H1 (cell line): ENCODE measurements around the gene PAQR7. TPM values are rescaled to one million over a fixed set of nuclear protein-coding genes. Genes with fewer than 3 reads are reported as not detected.

ENCODE experiments used
- CTCF ChIA-PET: fragments of 300-600 bp; sonication (Branson Sonifier 250); formaldehyde crosslinking; loops from one replicate; lab custom pipeline; 2021; ENCODE audit not compliant: partially characterized antibody; lab: Charles Lee
- POLR2A ChIA-PET: fragments of 300-600 bp; sonication (Branson Sonifier 250); formaldehyde crosslinking; loops from one replicate; lab custom pipeline; 2021; ENCODE audit warnings: inconsistent platforms; ENCODE audit not compliant: partially characterized antibody; lab: Charles Lee
- DNase-seq, 2 experiments: peaks; one replicate each; pipeline versions ENCODE4 v3.0.0 to v3.0.0-alpha.2; 2010 to 2022; ENCODE audit warnings: low spot score in 2 of 2, low read depth in 1 of 2, mixed read lengths in 1 of 2
- FAIRE-seq: peaks from 2 replicates; lab custom pipeline; 2011; peaks lifted over from hg19 to GRCh38; lab: Jason Lieb, UNC
- H2AFZ ChIP-seq: 2 replicates; pipeline ENCODE4 v1.8.1; 2012; ENCODE audit warnings: low read length, inconsistent platforms
- H2AK5ac ChIP-seq: 2 replicates; pipeline ENCODE4 v1.6.1; 2013; ENCODE audit warnings: low read depth, low read length
- H2BK120ac ChIP-seq: replicated peaks from 2 replicates; pipeline ENCODE3; 2013; ENCODE audit warnings: low read depth, low read length, inconsistent platforms
- H2BK12ac ChIP-seq: 2 replicates; pipeline ENCODE4 v1.6.1; 2013; ENCODE audit warnings: low read depth, low read length
- H2BK15ac ChIP-seq: 2 replicates; pipeline ENCODE4 v1.6.1; 2013; ENCODE audit warnings: low read length
- H2BK20ac ChIP-seq: 2 replicates; pipeline ENCODE4 v1.6.1; 2013; ENCODE audit warnings: low read length
- H2BK5ac ChIP-seq: 2 replicates; pipeline ENCODE4 v1.6.1; 2013; ENCODE audit warnings: low read depth, low read length
- H3K14ac ChIP-seq: 2 replicates; pipeline ENCODE4 v1.6.1; 2013; ENCODE audit warnings: inconsistent platforms; ENCODE audit not compliant: insufficient read length
- H3K18ac ChIP-seq: 2 replicates; pipeline ENCODE4 v1.6.1; 2013; ENCODE audit warnings: low read length; ENCODE audit errors: extremely low read depth
- H3K23ac ChIP-seq: 2 replicates; pipeline ENCODE4 v1.6.1; 2013; ENCODE audit warnings: inconsistent platforms; ENCODE audit not compliant: insufficient read length
- H3K23me2 ChIP-seq: 2 replicates; pipeline ENCODE4 v1.6.1; 2013; ENCODE audit warnings: low read depth, low read length
- H3K27ac ChIP-seq: 2 replicates; pipeline ENCODE4 v1.6.1; 2011; ENCODE audit warnings: low read depth, low read length, inconsistent platforms
- H3K27me3 ChIP-seq, 4 experiments: replicated peaks in 1 of 4; 1 replicate in 1 of 4; 2 replicates in 3 of 4; pipeline versions ENCODE4 v1.6.1 to v1.8.1; 2011 to 2013; ENCODE audit warnings: low read length in 3 of 4, mild to moderate bottlenecking in 3 of 4, inconsistent platforms in 2 of 4, mixed read lengths in 2 of 4, moderate library complexity in 1 of 4; ENCODE audit not compliant: control insufficient read depth in 3 of 4, insufficient read depth in 3 of 4; ENCODE audit errors: extremely low read depth in 1 of 4
- H3K36me3 ChIP-seq, 4 experiments: 2 replicates each; pipeline versions ENCODE4 v1.6.1 to v1.8.1; 2011 to 2013; ENCODE audit warnings: mild to moderate bottlenecking in 4 of 4, low read length in 3 of 4, moderate library complexity in 2 of 4, control low read depth in 1 of 4, inconsistent platforms in 1 of 4; ENCODE audit not compliant: insufficient read depth in 4 of 4, control insufficient read depth in 2 of 4
- H3K4ac ChIP-seq: replicated peaks from 2 replicates; pipeline ENCODE3; 2013; ENCODE audit warnings: low read length, low read depth, mixed read lengths, inconsistent platforms; ENCODE audit not compliant: insufficient read length
- H3K4me1 ChIP-seq, 4 experiments: replicated peaks in 1 of 4; 1 replicate in 1 of 4; 2 replicates in 3 of 4; pipeline versions ENCODE4 v1.6.1 to v1.8.1; 2011 to 2013; ENCODE audit warnings: low read length in 3 of 4, inconsistent platforms in 2 of 4, mixed read lengths in 1 of 4; ENCODE audit not compliant: insufficient read depth in 4 of 4, control insufficient read depth in 3 of 4
- H3K4me2 ChIP-seq, 2 experiments: 2 replicates each; pipeline versions ENCODE4 v1.6.1 to v1.8.1; 2011 to 2013; ENCODE audit warnings: low read depth in 2 of 2, low read length in 2 of 2, control low read depth in 1 of 2, inconsistent platforms in 1 of 2, mild to moderate bottlenecking in 1 of 2; ENCODE audit not compliant: insufficient read depth in 1 of 2
- H3K4me3 ChIP-seq, 4 experiments: fragments of 200-600, 300-600 bp in 1 of 4; sonication (generic), shearing (Covaris generic), sonication (Bioruptor Twin) in 1 of 4; 2 replicates each; pipeline versions ENCODE4 v1.5.1 to v1.8.1; 2011 to 2016; ENCODE audit warnings: low read length in 4 of 4, low read depth in 3 of 4, control low read depth in 2 of 4, inconsistent platforms in 2 of 4, mild to moderate bottlenecking in 2 of 4, mixed read lengths in 1 of 4, moderate library complexity in 1 of 4; ENCODE audit not compliant: insufficient read depth in 2 of 4; ENCODE audit errors: extremely low read depth in 1 of 4
- H3K56ac ChIP-seq: replicated peaks from 2 replicates; pipeline ENCODE3; 2013; ENCODE audit warnings: low read depth, mild to moderate bottlenecking, mixed read lengths, low read length, inconsistent platforms; ENCODE audit not compliant: insufficient read length
- H3K79me1 ChIP-seq: 2 replicates; pipeline ENCODE4 v1.6.1; 2013; ENCODE audit warnings: low read depth, low read length, control low read depth
- H3K79me2 ChIP-seq, 2 experiments: 2 replicates each; pipeline versions ENCODE4 v1.6.1 to v1.8.1; 2012 to 2013; ENCODE audit warnings: low read length in 2 of 2, mild to moderate bottlenecking in 2 of 2, inconsistent platforms in 1 of 2; ENCODE audit not compliant: insufficient read depth in 2 of 2, control insufficient read depth in 1 of 2
- H3K9ac ChIP-seq, 4 experiments: replicated peaks in 1 of 4; 1 replicate in 1 of 4; 2 replicates in 3 of 4; pipeline versions ENCODE4 v1.6.1 to v1.8.1; 2011 to 2013; ENCODE audit warnings: low read depth in 3 of 4, low read length in 3 of 4, control low read depth in 2 of 4, mild to moderate bottlenecking in 2 of 4, moderate library complexity in 2 of 4, inconsistent platforms in 1 of 4; ENCODE audit errors: extremely low read depth in 1 of 4
- H3K9me3 ChIP-seq, 2 experiments: 2 replicates each; pipeline versions ENCODE4 v1.6.1 to v1.8.1; 2012 to 2013; ENCODE audit warnings: mild to moderate bottlenecking in 2 of 2, moderate library complexity in 2 of 2, control low read depth in 1 of 2, inconsistent platforms in 1 of 2, low read depth in 1 of 2, low read length in 1 of 2, mixed read lengths in 1 of 2; ENCODE audit not compliant: insufficient read depth in 2 of 2
- H4K20me1 ChIP-seq, 2 experiments: replicated peaks in 1 of 2; 2 replicates each; pipeline versions ENCODE3 to v1.8.1; 2011 to 2013; ENCODE audit warnings: inconsistent platforms in 2 of 2, low read length in 2 of 2, mild to moderate bottlenecking in 1 of 2; ENCODE audit not compliant: insufficient read depth in 2 of 2, control insufficient read depth in 1 of 2
- H4K5ac ChIP-seq: 2 replicates; pipeline ENCODE4 v1.6.1; 2013; ENCODE audit warnings: low read length, low read depth, mixed read lengths, inconsistent platforms; ENCODE audit not compliant: insufficient read length
- H4K8ac ChIP-seq: 2 replicates; pipeline ENCODE4 v1.8.0; 2013; ENCODE audit warnings: mild to moderate bottlenecking, moderate library complexity, low read length, inconsistent platforms; ENCODE audit not compliant: insufficient read depth; ENCODE audit errors: extremely low read depth
- H4K91ac ChIP-seq: replicated peaks from 2 replicates; pipeline ENCODE3; 2013; ENCODE audit warnings: low read length, mixed read lengths, inconsistent platforms; ENCODE audit not compliant: insufficient read length
- BCL11A ChIP-seq, 2 experiments: IDR thresholded peaks; one replicate each; pipeline ENCODE4 v1.6.1; 2011; ENCODE audit warnings: low read depth in 2 of 2, low read length in 2 of 2, mild to moderate bottlenecking in 2 of 2
- CHD1 ChIP-seq: IDR thresholded peaks from 2 replicates; pipeline ENCODE4 v1.6.1; 2012; ENCODE audit warnings: low read depth, low read length, improper control_type of control experiment
- EGR1 ChIP-seq: IDR thresholded peaks from 2 replicates; pipeline ENCODE4 v1.6.1; 2011; ENCODE audit warnings: low read depth, low read length, borderline replicate concordance
- EP300 ChIP-seq, 2 experiments: IDR thresholded peaks; 1 replicate in 1 of 2; 2 replicates in 1 of 2; pipeline ENCODE4 v1.6.1; 2011 to 2012; ENCODE audit warnings: low read depth in 2 of 2, low read length in 2 of 2, mild to moderate bottlenecking in 2 of 2, borderline replicate concordance in 1 of 2, inconsistent platforms in 1 of 2, moderate library complexity in 1 of 2
- POU5F1 ChIP-seq: IDR thresholded peaks from 2 replicates; pipeline ENCODE4 v1.6.1; 2011; ENCODE audit warnings: low read depth, mild to moderate bottlenecking, low read length, moderate library complexity
- SAP30 ChIP-seq: fragments of 300-600 bp; sonication (generic); IDR thresholded peaks from 2 replicates; pipeline ENCODE4 v1.7.1; 2012; ENCODE audit warnings: low read length, moderate library complexity, mild to moderate bottlenecking, inconsistent platforms; ENCODE audit not compliant: insufficient read depth, insufficient replicate concordance
- SIN3A ChIP-seq, 2 experiments: IDR thresholded peaks in 1 of 2; conservative IDR thresholded peaks in 1 of 2; 2 replicates each; pipeline ENCODE4 v1.6.1; 2011 to 2012; ENCODE audit warnings: low read length in 2 of 2, improper control_type of control experiment in 1 of 2, low read depth in 1 of 2, mild to moderate bottlenecking in 1 of 2
- SRF ChIP-seq: IDR thresholded peaks from 2 replicates; pipeline ENCODE4 v1.6.1; 2011; ENCODE audit warnings: mild to moderate bottlenecking, low read depth, low read length, moderate library complexity
- TBP ChIP-seq: IDR thresholded peaks from 2 replicates; pipeline ENCODE4 v1.6.1; 2011; ENCODE audit warnings: low read depth, low read length, improper control_type of control experiment
- TCF12 ChIP-seq: IDR thresholded peaks from 2 replicates; pipeline ENCODE4 v1.6.1; 2011; ENCODE audit warnings: low read depth, mild to moderate bottlenecking, low read length
- TEAD4 ChIP-seq: IDR thresholded peaks from 2 replicates; pipeline ENCODE4 v1.6.1; 2012; ENCODE audit warnings: low read depth, low read length, inconsistent platforms, mixed read lengths
- WGBS, 2 experiments: shearing (Covaris generic) in 1 of 2; methylation state at CpG; one replicate each; pipeline versions ENCODE4 v1.1.6 to v1.1.7; 2013 to 2015; ENCODE audit warnings: low lambda C conversion rate in 2 of 2, mixed read lengths in 2 of 2, inconsistent platforms in 1 of 2, low coverage in 1 of 2, missing lambda C conversion rate in 1 of 2; ENCODE audit not compliant: insufficient replicate concordance in 2 of 2, insufficient coverage in 1 of 2, insufficient read length in 1 of 2; ENCODE audit errors: extremely low coverage in 1 of 2, missing lambda C conversion rate in 1 of 2; 5-methylcytosine and 5-hydroxymethylcytosine counted together
- polyA plus RNA-seq, 7 experiments: library from polyadenylated mRNA; depleted of rRNA in 3 of 7; stranded (reverse) in 5 of 7; unstranded in 2 of 7; fragments of >200 nt in 5 of 7; fragments of 200-250 nt in 2 of 7; gene quantifications; 1 replicate in 5 of 7; 2 replicates in 1 of 7; 4 replicates in 1 of 7; pipeline versions ENCODE4 v1.2.1 to v1.2.3, GENCODE V29; 2011 to 2013; ENCODE audit warnings: missing spikeins in 2 of 7, mixed read lengths in 2 of 7
- total RNA-seq: library from RNA; stranded (reverse); fragmentation: NEBNext Ultra II Directional; extraction: Animal tissue kit (Norgen Biotek cat#: 25700); gene quantifications from 2 replicates; pipeline ENCODE4 v1.2.1, GENCODE V29; 2021
- TF ChIP-seq, protein P1 (sequence below): IDR thresholded peaks from 2 replicates; pipeline ENCODE4 v1.6.1; 2011; ENCODE audit warnings: low read depth, mild to moderate bottlenecking, low read length; ENCODE audit not compliant: insufficient read depth

PAQR7 gene
- total and polyA plus RNA-seq, 2 of the 8 experiments (the other 6 are each of a cell fraction or from before 2014, with no cell fraction given), result 7.3 to 7.4 TPM

GRCh38 chr1:25900219-25900618 is 24.7 kb upstream of the PAQR7 start:
- Histone ChIP-seq H3K23me2 (peaks cover 3% of the 10 kb centered on the region; the same call in 1 of the 2 replicates), H2AFZ (no peak overlapping the region), H3K9ac (no peak overlapping the region), H2BK120ac (no peak overlapping the region), H3K56ac (no peak overlapping the region), H3K27me3 (no peaks in the 10 kb centered on the region), H4K20me1 (peaks cover 2 to 22% of the 10 kb centered on the region in 2 experiments), H3K9me3 (no peaks in the 10 kb centered on the region), H2BK12ac (no peak overlapping the region), H3K27ac (no peak overlapping the region), H4K8ac (no peak overlapping the region), H3K79me1 (0 out of 2 replicates have a peak, but pooled peaks cover 3% of the 10 kb centered on the region), H3K79me2 (peaks cover 15 to 33% of the 10 kb centered on the region in 2 experiments), H3K4me3 (no peak overlapping the region), H2BK15ac (no peak overlapping the region), H2BK5ac (no peak overlapping the region), H2BK20ac (no peak overlapping the region), H3K14ac (no peak overlapping the region), H3K18ac (no peak overlapping the region), H3K4me1 (peaks cover 0 to 6% (median 0%) of the 10 kb centered on the region in 4 experiments; a peak in 2 of 7 replicates), H4K5ac (no peak overlapping the region), H4K91ac (no peak overlapping the region), H3K36me3 (peaks cover 25 to 58% (median 45%) of the 10 kb centered on the region in 4 experiments), H3K23ac (no peak overlapping the region), H3K4me2 (no peak overlapping the region), H2AK5ac (no peak overlapping the region), H3K4ac (no peak overlapping the region)
- WGBS, 2 experiments, result 97% methylated on average over 5 of the region's 5 CpGs; no CpG with 5 or more reads in 1 of the 2 experiments
- no peak for DNase-seq
- FAIRE-seq, result no peak
- ChIA-PET POLR2A (interaction anchor here (0.5 to 2.4 kb wide), 6 partner anchors 14 to 124 kb away, joined by 3 to 6 read pairs (median 4); no protein-coding TSS in a partner anchor), CTCF (interaction anchor here (1.7 to 16.4 kb wide), 2 partner anchors 11 to 96 kb away, joined by 4 to 330 read pairs; partner anchors contain the start of gene PAFAH2)
- TF ChIP-seq SRF (no peak), TCF12 (no peak), BCL11A (IDR thresholded peaks at IDR 0.05; ENCODE audit: low read depth in 2 of 2, low read length in 2 of 2) (no peak), POU5F1 (no peak), SAP30 (no peak), CHD1 (no peak), TEAD4 (no peak), TBP (no peak), EP300 (IDR thresholded peaks at IDR 0.05; ENCODE audit: borderline replicate concordance in 1 of 2, low read depth in 2 of 2, low read length in 2 of 2) (no peak), SIN3A (conservative IDR thresholded peaks at IDR 0.05 in 1 of 2, IDR thresholded peaks at IDR 0.05 in 1 of 2; ENCODE audit: low read depth in 1 of 2, low read length in 2 of 2) (no peak), EGR1 (no peak)
- TF ChIP-seq, protein P1, sequence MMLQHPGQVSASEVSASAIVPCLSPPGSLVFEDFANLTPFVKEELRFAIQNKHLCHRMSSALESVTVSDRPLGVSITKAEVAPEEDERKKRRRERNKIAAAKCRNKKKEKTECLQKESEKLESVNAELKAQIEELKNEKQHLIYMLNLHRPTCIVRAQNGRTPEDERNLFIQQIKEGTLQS, result no peak
